Thoracic aorta (tissue), 2 donors: ENCODE data around the gene MAD1L1. TPM values are rescaled to one million over a fixed set of nuclear protein-coding genes. Genes with fewer than 3 reads are reported as not detected.
"Not testable (repeated sequence)": the region's sequence is repeated elsewhere in the genome, so short reads cannot be mapped to it uniquely, and the experiment has no call there.

Experiments
- ATAC-seq: fragments of 150-250 bp; one replicate; pipeline ENCODE4 v1.8.0; 2017; ENCODE audit warnings: low read depth; ENCODE audit not compliant: insufficient number of reproducible peaks, low FRiP score
- DNase-seq: peaks from one replicate; pipeline ENCODE4 v3.0.0-alpha.2; 2020; ENCODE audit warnings: low spot score
- H3K27ac ChIP-seq, 2 donors: fragments of 200-600 bp; sonication (generic); 1 replicate in 1 of 2; 2 replicates in 1 of 2; pipeline ENCODE4 v1.5.1; 2016; ENCODE audit warnings: mild to moderate bottlenecking in 2 of 2, moderate library complexity in 2 of 2
- H3K27me3 ChIP-seq: fragments of 200-600 bp; sonication (generic); replicated peaks from 2 replicates; pipeline ENCODE4 v1.6.0; 2016; ENCODE audit warnings: mild to moderate bottlenecking; ENCODE audit not compliant: insufficient read depth
- H3K36me3 ChIP-seq: fragments of 200-600 bp; sonication (generic); one replicate; pipeline ENCODE4 v1.5.1; 2016
- H3K4me1 ChIP-seq, 2 donors: fragments of 200-600 bp; sonication (generic); 1 replicate in 1 of 2; 2 replicates in 1 of 2; pipeline versions ENCODE4 v1.5.1 to v1.6.0; 2016; ENCODE audit warnings: low read depth in 2 of 2, mild to moderate bottlenecking in 1 of 2; ENCODE audit not compliant: control insufficient read depth in 1 of 2
- H3K4me3 ChIP-seq: fragments of 200-600 bp; sonication (generic); 2 replicates; pipeline ENCODE4 v1.5.1; 2016; ENCODE audit warnings: mild to moderate bottlenecking
- H3K9me3 ChIP-seq: fragments of 200-600 bp; sonication (generic); 2 replicates; pipeline ENCODE4 v1.5.1; 2016
- CTCF ChIP-seq: fragments of 200-600 bp; sonication (generic); IDR thresholded peaks from one replicate; pipeline ENCODE4 v1.5.1; 2019; ENCODE audit warnings: antibody characterized with exemption
- total RNA-seq, 2 donors: library from RNA; depleted of rRNA; stranded (reverse); fragments of >200 nt; gene quantifications; one replicate each; pipeline versions ENCODE4 v1.1.0 to v1.2.3, GENCODE V29; 2016

MAD1L1 gene
- total RNA-seq, 2 donors from 2014 or later: 27.4 to 41.3 TPM

GRCh38 chr7:1977876-1978441 lies 254.8 kb downstream of the MAD1L1 start:
- no peak for ATAC-seq
- H3K4me1 ChIP-seq: no peaks in the 10 kb centered on the region
- no peak for DNase-seq
- TF ChIP-seq CTCF: no peak
- H3K9me3 ChIP-seq: no peaks in the 10 kb centered on the region
- no peaks in the 10 kb centered on the region for H3K36me3 ChIP-seq
- no peak overlapping the region for H3K27ac ChIP-seq
- no peak overlapping the region for H3K4me3 ChIP-seq
- H3K27me3 ChIP-seq: no peaks in the 10 kb centered on the region

- no peak for ATAC-seq
- DNase-seq: no peak
Measured at GRCh38 chr7:1977059-1977875, 255.5 kb downstream of the MAD1L1 start.

GRCh38 chr7:1976521-1976920 lies 256.2 kb downstream of the MAD1L1 start:
- H3K27ac ChIP-seq, H3K36me3 ChIP-seq, H3K4me3 ChIP-seq, H3K4me1 ChIP-seq, H3K27me3 ChIP-seq, H3K9me3 ChIP-seq, DNase-seq, ATAC-seq: not testable (repeated sequence)

More at GRCh38 chr7:1977059-1977875, 255.5 kb downstream of the MAD1L1 start:
- Histone ChIP-seq H3K4me1 (no peaks in the 10 kb centered on the region), H3K27ac (no peak overlapping the region), H3K27me3 (no peaks in the 10 kb centered on the region), H3K36me3 (no peaks in the 10 kb centered on the region), H3K4me3 (no peak overlapping the region), H3K9me3 (no peaks in the 10 kb centered on the region)
- no peak for TF ChIP-seq CTCF

GRCh38 chr7:1975581-1975980 lies 257.2 kb downstream of the MAD1L1 start:
- TF ChIP-seq CTCF: no peak
- Histone ChIP-seq H3K27ac (no peak overlapping the region), H3K4me3 (no peak overlapping the region), H3K36me3 (no peaks in the 10 kb centered on the region), H3K4me1 (no peaks in the 10 kb centered on the region), H3K27me3 (no peaks in the 10 kb centered on the region), H3K9me3 (no peaks in the 10 kb centered on the region)
- ATAC-seq: no peak
- DNase-seq: no peak

GRCh38 chr7:1975179-1975578 lies 257.6 kb downstream of the MAD1L1 start:
- Histone ChIP-seq H3K27ac (no peak overlapping the region), H3K27me3 (no peaks in the 10 kb centered on the region), H3K4me3 (no peak overlapping the region), H3K4me1 (no peaks in the 10 kb centered on the region), H3K9me3 (no peaks in the 10 kb centered on the region), H3K36me3 (no peaks in the 10 kb centered on the region)
- TF ChIP-seq CTCF: no peak
- no peak for ATAC-seq
- DNase-seq: no peak
